Left lung (tissue), 10 donors: ENCODE data around the gene PLD2. TPM values are rescaled to one million over a fixed set of nuclear protein-coding genes. Genes with fewer than 3 reads are reported as not detected.

ENCODE experiments used
- ATAC-seq: fragments of 200-7000 bp; cut with Tn5 transposase; one replicate; pipeline ENCODE4 v1.9.1; 2020; ENCODE audit warnings: moderate library complexity
- DNase-seq, 4 donors: peaks; one replicate each; pipeline ENCODE4 v3.0.0-alpha.2; 2013 to 2020
- H3K27ac ChIP-seq, 2 donors: fragments of 200-600 bp; sonication (generic) in 1 of 2; one replicate each; pipeline versions ENCODE4 v1.5.0 to v1.8.0; 2020 to 2021
- H3K27me3 ChIP-seq, 2 donors: fragments of 200-600 bp; sonication (generic) in 1 of 2; one replicate each; pipeline versions ENCODE4 v1.5.0 to v1.8.0; 2020 to 2021
- H3K36me3 ChIP-seq, 2 donors: fragments of 200-600 bp; sonication (generic) in 1 of 2; one replicate each; pipeline versions ENCODE4 v1.5.0 to v1.8.0; 2020 to 2021
- H3K4me1 ChIP-seq, 2 donors: fragments of 200-600 bp; one replicate each; pipeline ENCODE4 v1.8.0; 2021
- H3K4me3 ChIP-seq, 2 donors: fragments of 200-600 bp; sonication (generic) in 1 of 2; one replicate each; pipeline versions ENCODE4 v1.5.0 to v1.8.0; 2020 to 2021; ENCODE audit warnings: mild to moderate bottlenecking in 1 of 2
- H3K9me3 ChIP-seq, 2 donors: fragments of 200-600 bp; sonication (generic) in 1 of 2; one replicate each; pipeline versions ENCODE4 v1.5.0 to v1.8.0; 2020 to 2021
- CTCF ChIP-seq, 2 donors: fragments of 200-600 bp; sonication (generic) in 1 of 2; IDR thresholded peaks; one replicate each; pipeline versions ENCODE4 v1.5.0 to v1.8.0; 2021; ENCODE audit warnings: antibody characterized with exemption in 2 of 2
- intact Hi-C, 2 donors: fragments of 100-400 bp; cut with DNase I; formaldehyde crosslinking; loops; one replicate each; pipeline versions ENCODE4 v1.11.2 to v1.14.2; 2022
- polyA plus RNA-seq, 6 donors: library from polyadenylated mRNA; unstranded; fragments of 120-200 nt; gene quantifications; one replicate each; pipeline ENCODE4 v1.2.1, GENCODE V29; 2013; ENCODE audit not compliant: insufficient read length in 6 of 6
- total RNA-seq, 2 donors: library from RNA; stranded (reverse); fragmentation: NEBNext Ultra II Directional; extraction: Animal tissue kit (Norgen Biotek cat#: 25700); gene quantifications; one replicate each; pipeline ENCODE4 v1.2.1, GENCODE V29; 2021
- donor health status: DM: no; HTN: yes; CAD: no.
- donor health status: DM: no; HTN: no; CAD: no.

PLD2 gene
- total and polyA plus RNA-seq, 8 donors: 30.0 to 70.0 (median 59.0) TPM

GRCh38 chr17:4785311-4786105 is 21.4 kb upstream of the PLD2 start:
- no peaks in the 10 kb centered on the region for H3K36me3 ChIP-seq
- no peaks in the 10 kb centered on the region for H3K9me3 ChIP-seq
- peak in 1 of 4 donors; percentile 81 for DNase-seq
- H3K27ac ChIP-seq: no peak overlapping the region
- H3K27me3 ChIP-seq: peaks cover 40 to 89% of the 10 kb centered on the region in 2 donors
- ATAC-seq: no peak
- peak overlapping the region in 1 of 2 donors; percentile 8 for H3K4me3 ChIP-seq
- no peak for TF ChIP-seq CTCF (IDR thresholded peaks at IDR 0.05)
- intact Hi-C loops: no loop called here
- H3K4me1 ChIP-seq: peaks cover 23 to 39% of the 10 kb centered on the region in 2 donors

DNA sequence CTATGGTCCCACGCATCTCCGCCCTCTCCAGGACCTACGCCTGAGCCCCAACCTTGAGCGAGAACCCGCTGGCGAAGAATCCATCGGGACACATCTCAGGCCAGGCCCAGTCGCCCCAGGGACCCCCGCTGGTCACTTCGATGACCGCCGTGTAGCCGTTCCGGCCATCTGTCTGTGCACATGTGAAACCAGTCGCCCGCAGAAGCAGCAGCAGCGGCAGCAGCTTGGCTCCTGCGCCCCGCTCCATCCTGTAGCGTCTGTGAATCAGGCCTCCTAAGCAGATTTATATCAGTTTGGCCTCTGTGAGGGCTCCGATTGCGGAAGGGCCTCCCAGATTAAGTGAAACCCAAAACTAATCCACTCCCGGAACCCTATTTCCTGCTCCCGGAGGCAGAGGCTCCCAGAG is 20.8 kb upstream of the PLD2 start, which contains the start of gene VMO1:
Gene VMO1 (minus strand): TSS at position 259 of the 406 bp plus-strand sequence. CDS start 12 bp downstream, at position 247.
- intact Hi-C loops: no loop called here
- H3K36me3 ChIP-seq: no peaks in the 10 kb centered on the region
- DNase-seq (peak in 1 of 4 donors; percentile 75), ATAC-seq (no peak)
- no peak within 1 kb of the TSS for H3K27ac ChIP-seq
- no peak for TF ChIP-seq CTCF (IDR thresholded peaks at IDR 0.05)
- H3K4me3 ChIP-seq: peak within 1 kb of the TSS in 1 of 2 donors; percentile 8
- H3K27me3 ChIP-seq: peaks cover 40 to 85% of the 10 kb centered on the region in 2 donors
- H3K4me1 ChIP-seq: peaks cover 23 to 42% of the 10 kb centered on the region in 2 donors
- no peaks in the 10 kb centered on the region for H3K9me3 ChIP-seq

GRCh38 chr17:4786516-4786915 is 20.4 kb upstream of the PLD2 start:
- DNase-seq (no peak), ATAC-seq (no peak)
- Histone ChIP-seq H3K36me3 (no peaks in the 10 kb centered on the region), H3K4me3 (peak overlapping the region in 1 of 2 donors; percentile 8), H3K27me3 (peaks cover 40 to 81% of the 10 kb centered on the region in 2 donors), H3K9me3 (no peaks in the 10 kb centered on the region), H3K4me1 (peaks cover 23 to 42% of the 10 kb centered on the region in 2 donors), H3K27ac (no peak overlapping the region)
- intact Hi-C loops: no loop called here
- no peak for TF ChIP-seq CTCF (IDR thresholded peaks at IDR 0.05)

DNA sequence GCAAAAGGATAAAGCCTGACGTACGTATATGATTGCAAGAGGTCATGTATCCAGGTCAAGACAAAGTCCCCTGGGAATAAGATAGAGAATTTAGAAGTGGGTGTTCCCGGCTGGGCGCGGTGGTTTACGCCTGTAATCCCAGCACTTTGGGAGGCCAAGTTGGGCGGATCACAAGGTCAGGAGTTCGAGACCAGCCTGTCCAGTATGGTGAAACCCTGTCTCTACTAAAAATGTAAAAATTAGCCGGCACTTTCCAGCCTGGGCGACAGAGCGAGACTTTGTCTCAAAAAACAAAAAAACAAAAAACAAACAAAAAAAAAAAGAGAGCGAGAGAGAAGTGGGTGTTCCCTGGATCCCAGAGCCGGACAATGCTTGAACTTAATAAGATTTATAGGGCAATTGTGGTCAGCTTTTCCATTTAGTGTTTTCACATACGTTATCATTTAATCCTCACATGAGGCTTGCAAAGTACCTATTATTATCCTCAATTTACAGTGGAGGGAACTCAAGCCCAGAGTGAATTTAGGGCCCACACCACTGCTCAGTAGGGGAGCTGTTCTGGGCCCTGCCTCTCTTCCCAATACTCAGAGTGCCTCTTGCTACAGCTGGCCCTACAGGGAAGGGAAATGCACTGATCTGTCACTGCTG is 18.7 kb upstream of the PLD2 start:
- Histone ChIP-seq H3K4me3 (peak overlapping the region in 1 of 2 donors; percentile 73), H3K27me3 (peaks cover 29 to 74% of the 10 kb centered on the region in 2 donors), H3K27ac (no peak overlapping the region), H3K36me3 (no peaks in the 10 kb centered on the region), H3K4me1 (peaks cover 23 to 42% of the 10 kb centered on the region in 2 donors), H3K9me3 (no peaks in the 10 kb centered on the region)
- intact Hi-C loops: no loop called here
- DNase-seq (no peak), ATAC-seq (no peak)
- TF ChIP-seq CTCF (IDR thresholded peaks at IDR 0.05): no peak
